ENCODE measurements around the gene NAA16. TPM values are rescaled to one million over a fixed set of nuclear protein-coding genes. Genes with fewer than 3 reads are reported as not detected.

Gene NAA16
- total RNA-seq, 2 donors from 2014 or later, result 17.6 to 19.9 TPM

DNA sequence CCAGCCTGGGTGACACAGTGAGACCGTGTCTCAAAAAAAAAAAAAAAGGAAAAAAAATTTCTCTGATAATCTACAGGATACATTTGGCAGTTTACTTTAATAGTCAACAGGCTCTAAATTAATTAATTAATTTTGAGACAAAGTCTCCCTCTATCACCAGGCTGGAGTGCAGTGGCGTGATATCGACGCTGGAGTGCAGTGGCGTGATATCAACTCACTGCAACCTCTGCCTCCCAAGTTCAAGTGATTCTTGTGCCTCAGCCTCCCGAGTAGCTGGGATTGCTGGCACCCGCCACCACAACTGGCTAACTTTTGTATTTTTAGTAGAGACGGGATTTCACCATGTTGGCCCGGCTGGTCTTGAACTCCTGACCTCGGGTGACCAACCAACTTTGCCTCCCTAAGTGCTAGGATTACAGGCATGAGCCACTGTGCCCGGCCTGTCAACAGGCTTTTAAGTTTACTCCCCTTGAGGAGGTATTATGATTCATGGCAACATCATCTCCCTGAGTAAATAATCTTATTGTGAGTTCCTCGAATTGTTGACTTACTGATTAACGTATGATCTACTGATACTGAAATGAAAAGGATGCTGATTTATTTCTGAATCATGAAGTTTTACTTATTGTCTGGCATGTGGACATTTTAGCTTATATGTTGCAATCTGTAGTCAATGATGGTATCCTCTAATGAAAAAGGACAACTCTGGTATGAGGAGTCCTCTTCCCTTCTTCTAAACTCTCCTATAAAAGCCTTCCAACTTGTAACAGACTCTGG is 26.4 kb upstream of the NAA16 start:
- no peaks in the 10 kb centered on the region for H3K4me1 ChIP-seq (replicated peaks)
- no peak for TF ChIP-seq POLR2A (IDR thresholded peaks at IDR 0.05)
- TF ChIP-seq, protein P1, sequence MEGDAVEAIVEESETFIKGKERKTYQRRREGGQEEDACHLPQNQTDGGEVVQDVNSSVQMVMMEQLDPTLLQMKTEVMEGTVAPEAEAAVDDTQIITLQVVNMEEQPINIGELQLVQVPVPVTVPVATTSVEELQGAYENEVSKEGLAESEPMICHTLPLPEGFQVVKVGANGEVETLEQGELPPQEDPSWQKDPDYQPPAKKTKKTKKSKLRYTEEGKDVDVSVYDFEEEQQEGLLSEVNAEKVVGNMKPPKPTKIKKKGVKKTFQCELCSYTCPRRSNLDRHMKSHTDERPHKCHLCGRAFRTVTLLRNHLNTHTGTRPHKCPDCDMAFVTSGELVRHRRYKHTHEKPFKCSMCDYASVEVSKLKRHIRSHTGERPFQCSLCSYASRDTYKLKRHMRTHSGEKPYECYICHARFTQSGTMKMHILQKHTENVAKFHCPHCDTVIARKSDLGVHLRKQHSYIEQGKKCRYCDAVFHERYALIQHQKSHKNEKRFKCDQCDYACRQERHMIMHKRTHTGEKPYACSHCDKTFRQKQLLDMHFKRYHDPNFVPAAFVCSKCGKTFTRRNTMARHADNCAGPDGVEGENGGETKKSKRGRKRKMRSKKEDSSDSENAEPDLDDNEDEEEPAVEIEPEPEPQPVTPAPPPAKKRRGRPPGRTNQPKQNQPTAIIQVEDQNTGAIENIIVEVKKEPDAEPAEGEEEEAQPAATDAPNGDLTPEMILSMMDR (IDR thresholded peaks at IDR 0.05), result no peak
- no peak for TF ChIP-seq POLR2AphosphoS5 (IDR thresholded peaks at IDR 0.05)
- WGBS, result 76% methylated on average over 13 of the region's 13 CpGs
- H3K27ac ChIP-seq, result no peak overlapping the region
- no peaks in the 10 kb centered on the region for H3K27me3 ChIP-seq (replicated peaks; ENCODE audit: insufficient read depth)
- no peaks in the 10 kb centered on the region for H3K36me3 ChIP-seq
- no peaks in the 10 kb centered on the region for H3K9me3 ChIP-seq
- no peak for DNase-seq (ENCODE audit: low spot score)
- intact Hi-C loops (cut with DNase I), result no loop called here
- H3K4me3 ChIP-seq, result no peak overlapping the region

DNA sequence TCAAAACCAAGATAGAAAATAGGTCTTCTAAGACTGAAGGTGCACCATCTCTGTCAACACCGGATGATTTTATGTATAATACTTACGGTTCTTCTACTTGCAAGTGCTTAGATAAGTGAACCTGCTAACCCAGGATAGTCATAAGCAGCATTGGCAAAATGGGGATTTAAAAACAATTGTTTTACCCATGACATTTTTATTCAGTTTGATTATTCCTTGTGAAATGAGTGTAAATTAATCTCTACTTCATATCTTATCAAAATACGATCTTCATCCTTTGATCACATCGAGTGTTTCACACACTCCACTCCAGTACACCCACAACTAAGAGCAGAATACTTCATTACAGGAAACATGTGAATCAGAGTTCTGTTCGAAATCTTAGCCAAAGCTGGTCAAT is 24.7 kb upstream of the NAA16 start:
- Histone ChIP-seq H3K4me1 (replicated peaks) (no peaks in the 10 kb centered on the region), H3K27ac (no peak overlapping the region), H3K36me3 (no peaks in the 10 kb centered on the region), H3K27me3 (replicated peaks; ENCODE audit: insufficient read depth) (no peaks in the 10 kb centered on the region), H3K9me3 (no peaks in the 10 kb centered on the region), H3K4me3 (no peak overlapping the region)
- intact Hi-C loops (cut with DNase I), result no loop called here
- 86% methylated on average over 5 of the region's 5 CpGs for WGBS
- DNase-seq (ENCODE audit: low spot score), result no peak
- TF ChIP-seq, protein P1 (IDR thresholded peaks at IDR 0.05), result no peak
- TF ChIP-seq POLR2AphosphoS5 (IDR thresholded peaks at IDR 0.05), result no peak
- no peak for TF ChIP-seq POLR2A (IDR thresholded peaks at IDR 0.05)

DNA sequence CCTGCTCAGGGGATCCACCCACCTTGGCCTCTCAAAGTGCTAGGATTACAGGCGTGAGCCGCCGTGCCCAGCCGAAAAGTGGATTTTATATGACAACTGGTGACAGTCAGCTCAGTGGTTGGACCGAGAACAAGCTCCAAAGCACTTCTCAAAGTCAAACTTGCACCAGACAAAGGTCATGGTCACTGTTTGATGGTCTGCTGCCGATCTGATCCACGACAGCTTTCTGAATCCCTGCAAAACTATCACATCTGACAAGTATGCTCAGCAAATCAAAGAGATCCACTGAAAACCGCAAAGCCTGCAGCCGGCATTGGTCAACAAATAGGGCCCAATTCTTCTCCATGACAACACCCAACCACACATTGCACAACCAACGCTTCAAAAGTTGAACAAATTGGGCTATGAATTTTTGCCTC is 21.6 kb upstream of the NAA16 start:
- H3K9me3 ChIP-seq, result no peaks in the 10 kb centered on the region
- TF ChIP-seq, protein P1 (IDR thresholded peaks at IDR 0.05), result no peak
- TF ChIP-seq POLR2A (IDR thresholded peaks at IDR 0.05) (no peak), POLR2AphosphoS5 (IDR thresholded peaks at IDR 0.05) (no peak)
- DNase-seq (ENCODE audit: low spot score), result no peak
- no peak overlapping the region for H3K27ac ChIP-seq
- H3K4me3 ChIP-seq, result no peak overlapping the region
- no peaks in the 10 kb centered on the region for H3K27me3 ChIP-seq (replicated peaks; ENCODE audit: insufficient read depth)
- no peaks in the 10 kb centered on the region for H3K4me1 ChIP-seq (replicated peaks)
- no peaks in the 10 kb centered on the region for H3K36me3 ChIP-seq
- 97% methylated on average over 10 of the region's 10 CpGs for WGBS
- intact Hi-C loops (cut with DNase I), result no loop called here

DNA sequence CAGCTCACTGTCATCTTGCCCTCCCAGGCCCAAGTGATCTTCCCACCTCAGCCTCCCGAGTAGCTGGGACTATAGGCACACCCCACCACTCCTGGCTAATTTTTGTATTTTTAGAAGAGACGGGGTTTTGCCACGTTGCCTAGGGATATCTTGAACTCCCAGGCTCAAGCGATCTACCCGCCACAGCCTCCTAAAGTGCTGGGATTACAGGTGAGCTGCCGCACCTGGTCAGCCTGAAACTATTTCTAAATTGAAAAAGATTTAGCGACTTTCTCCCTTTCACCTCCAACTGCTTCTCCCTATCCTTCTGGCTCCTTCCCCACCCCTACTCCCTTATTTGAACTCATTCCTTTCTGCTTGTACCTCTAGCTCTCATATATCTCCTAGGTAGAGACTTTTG is 19.8 kb upstream of the NAA16 start:
- Histone ChIP-seq H3K27ac (no peak overlapping the region), H3K27me3 (replicated peaks; ENCODE audit: insufficient read depth) (no peaks in the 10 kb centered on the region), H3K36me3 (no peaks in the 10 kb centered on the region), H3K4me1 (replicated peaks) (no peaks in the 10 kb centered on the region), H3K9me3 (no peaks in the 10 kb centered on the region), H3K4me3 (no peak overlapping the region)
- 68% methylated on average over 7 of the region's 7 CpGs for WGBS
- no peak for DNase-seq (ENCODE audit: low spot score)
- no peak for TF ChIP-seq POLR2AphosphoS5 (IDR thresholded peaks at IDR 0.05)
- TF ChIP-seq, protein P1 (IDR thresholded peaks at IDR 0.05), result no peak
- no peak for TF ChIP-seq POLR2A (IDR thresholded peaks at IDR 0.05)
- intact Hi-C loops (cut with DNase I), result no loop called here

DNA sequence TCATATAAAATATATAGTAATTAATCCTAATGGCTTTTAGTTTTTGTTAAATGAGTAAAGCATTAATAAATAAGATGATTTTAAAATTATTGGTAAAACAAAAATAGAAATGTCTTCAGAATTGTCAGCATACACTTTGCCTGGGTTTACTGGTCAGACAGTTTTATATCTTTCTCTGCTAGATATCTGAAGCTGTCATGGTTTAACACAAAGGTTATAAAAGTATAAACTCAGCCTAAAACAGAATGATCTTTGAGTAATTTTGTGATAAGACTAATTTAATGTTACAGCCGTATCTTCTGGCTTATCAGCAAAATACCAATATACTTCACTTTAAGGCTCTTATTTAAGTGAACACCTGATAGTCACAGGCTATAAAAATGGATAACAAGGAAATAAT is 17.8 kb upstream of the NAA16 start:
- WGBS, result 81% methylated on average over 1 of the region's 1 CpG
- H3K4me3 ChIP-seq, result no peak overlapping the region
- no peaks in the 10 kb centered on the region for H3K27me3 ChIP-seq (replicated peaks; ENCODE audit: insufficient read depth)
- intact Hi-C loops (cut with DNase I), result no loop called here
- H3K4me1 ChIP-seq (replicated peaks), result no peaks in the 10 kb centered on the region
- no peak for DNase-seq (ENCODE audit: low spot score)
- H3K9me3 ChIP-seq, result no peaks in the 10 kb centered on the region
- H3K36me3 ChIP-seq, result no peaks in the 10 kb centered on the region
- no peak for TF ChIP-seq POLR2AphosphoS5 (IDR thresholded peaks at IDR 0.05)
- TF ChIP-seq POLR2A (IDR thresholded peaks at IDR 0.05), result no peak
- TF ChIP-seq, protein P1 (IDR thresholded peaks at IDR 0.05), result no peak
- no peak overlapping the region for H3K27ac ChIP-seq
